ENCODE results near the gene PRICKLE4.

PRICKLE4 gene, protein sequence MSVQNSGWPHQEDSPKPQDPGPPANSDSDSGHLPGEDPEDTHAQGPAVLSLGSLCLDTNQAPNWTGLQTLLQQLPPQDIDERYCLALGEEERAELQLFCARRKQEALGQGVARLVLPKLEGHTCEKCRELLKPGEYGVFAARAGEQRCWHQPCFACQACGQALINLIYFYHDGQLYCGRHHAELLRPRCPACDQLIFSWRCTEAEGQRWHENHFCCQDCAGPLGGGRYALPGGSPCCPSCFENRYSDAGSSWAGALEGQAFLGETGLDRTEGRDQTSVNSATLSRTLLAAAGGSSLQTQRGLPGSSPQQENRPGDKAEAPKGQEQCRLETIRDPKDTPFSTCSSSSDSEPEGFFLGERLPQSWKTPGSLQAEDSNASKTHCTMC

DNA sequence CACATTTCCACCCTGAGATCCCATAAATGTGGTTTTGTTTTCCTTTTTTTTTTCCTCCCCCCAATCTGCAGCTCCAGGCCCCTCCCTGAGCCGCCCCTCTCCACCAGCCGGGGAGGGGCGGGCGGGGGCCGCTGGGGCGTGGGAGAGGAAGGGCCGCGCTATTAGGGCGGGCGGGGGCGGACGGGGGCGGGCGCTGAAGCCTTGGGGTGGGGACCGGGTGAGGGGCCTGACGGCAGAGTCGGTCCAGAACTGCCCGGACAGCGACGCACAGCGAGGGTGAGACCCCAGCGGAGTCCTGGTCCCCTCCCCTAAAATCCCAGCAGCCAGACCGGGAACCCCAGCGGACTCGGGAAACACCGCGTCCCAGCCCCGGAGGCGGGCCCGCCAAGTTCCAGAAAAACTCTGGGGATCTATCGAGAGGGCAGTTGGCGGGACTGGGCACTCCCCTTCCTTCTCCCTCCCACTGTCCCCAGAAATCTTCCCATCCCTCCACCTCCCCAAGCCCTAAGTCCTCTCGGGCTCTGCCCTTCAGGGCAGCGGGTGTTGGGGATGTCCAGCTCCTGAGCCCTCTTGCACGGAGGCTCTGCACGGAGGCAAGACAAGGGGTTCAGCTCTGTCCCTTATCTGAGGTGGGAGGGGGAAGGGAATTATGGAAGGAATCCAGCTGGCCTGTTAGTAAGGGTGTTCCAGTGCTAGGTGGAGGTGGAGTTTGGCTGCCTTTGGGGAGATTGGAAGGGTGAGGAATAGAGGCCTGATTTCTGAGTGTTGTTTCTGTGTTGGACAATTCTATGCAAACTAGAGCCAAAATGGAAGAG is at the start of gene PRICKLE4:
Gene PRICKLE4, plus strand, starts transcription at position 232 of the 815 bp plus-strand sequence. CDS start 2,692 bp downstream, outside the sequence.
- peaks cover 33% of the 10 kb centered on the region for H3K4me1 ChIP-seq (ENCODE audit: insufficient read depth, low read length)
- H3K4me2 ChIP-seq (ENCODE audit: insufficient read depth, low read length), result peak within 1 kb of the TSS; percentile 82
- H4K20me1 ChIP-seq (ENCODE audit: insufficient read depth, low read length), result no peaks in the 10 kb centered on the region
- H2AFZ ChIP-seq (ENCODE audit: low read depth, low read length), result peak within 1 kb of the TSS; percentile 72
- peaks cover 4% of the 10 kb centered on the region for H3K27me3 ChIP-seq (ENCODE audit: insufficient read depth, low read length, poor library complexity)
- no peak for DNase-seq
- peaks cover 9% of the 10 kb centered on the region for H3K79me2 ChIP-seq (ENCODE audit: insufficient read depth, low read length)
- peaks cover 5% of the 10 kb centered on the region for H3K36me3 ChIP-seq (ENCODE audit: insufficient read depth, low read length)
- H3K27ac ChIP-seq (ENCODE audit: low read length), result peak within 1 kb of the TSS; percentile 38
- TF ChIP-seq EZH2 (IDR thresholded peaks at IDR 0.05; ENCODE audit: borderline replicate concordance, low read depth, low read length, severe bottlenecking), result no peak
- TF ChIP-seq, protein P1, sequence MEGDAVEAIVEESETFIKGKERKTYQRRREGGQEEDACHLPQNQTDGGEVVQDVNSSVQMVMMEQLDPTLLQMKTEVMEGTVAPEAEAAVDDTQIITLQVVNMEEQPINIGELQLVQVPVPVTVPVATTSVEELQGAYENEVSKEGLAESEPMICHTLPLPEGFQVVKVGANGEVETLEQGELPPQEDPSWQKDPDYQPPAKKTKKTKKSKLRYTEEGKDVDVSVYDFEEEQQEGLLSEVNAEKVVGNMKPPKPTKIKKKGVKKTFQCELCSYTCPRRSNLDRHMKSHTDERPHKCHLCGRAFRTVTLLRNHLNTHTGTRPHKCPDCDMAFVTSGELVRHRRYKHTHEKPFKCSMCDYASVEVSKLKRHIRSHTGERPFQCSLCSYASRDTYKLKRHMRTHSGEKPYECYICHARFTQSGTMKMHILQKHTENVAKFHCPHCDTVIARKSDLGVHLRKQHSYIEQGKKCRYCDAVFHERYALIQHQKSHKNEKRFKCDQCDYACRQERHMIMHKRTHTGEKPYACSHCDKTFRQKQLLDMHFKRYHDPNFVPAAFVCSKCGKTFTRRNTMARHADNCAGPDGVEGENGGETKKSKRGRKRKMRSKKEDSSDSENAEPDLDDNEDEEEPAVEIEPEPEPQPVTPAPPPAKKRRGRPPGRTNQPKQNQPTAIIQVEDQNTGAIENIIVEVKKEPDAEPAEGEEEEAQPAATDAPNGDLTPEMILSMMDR (IDR thresholded peaks at IDR 0.05; ENCODE audit: borderline replicate concordance, extremely low read depth, low read length, poor library complexity, severe bottlenecking), result no peak
- H3K4me3 ChIP-seq (ENCODE audit: low read depth in 1 of 2, low read length in 2 of 2), result peak within 1 kb of the TSS; percentile 35 to 81; a peak in 3 of 4 replicates
- H3K9me3 ChIP-seq (ENCODE audit: insufficient read depth, low read length, severe bottlenecking), result no peaks in the 10 kb centered on the region
- peak within 1 kb of the TSS; percentile 69 for H3K9ac ChIP-seq (ENCODE audit: low read depth, low read length)
- peak; percentile 12; the same call in 2 of the 3 replicates for ATAC-seq (ENCODE audit: insufficient read depth, low read depth)

DNA sequence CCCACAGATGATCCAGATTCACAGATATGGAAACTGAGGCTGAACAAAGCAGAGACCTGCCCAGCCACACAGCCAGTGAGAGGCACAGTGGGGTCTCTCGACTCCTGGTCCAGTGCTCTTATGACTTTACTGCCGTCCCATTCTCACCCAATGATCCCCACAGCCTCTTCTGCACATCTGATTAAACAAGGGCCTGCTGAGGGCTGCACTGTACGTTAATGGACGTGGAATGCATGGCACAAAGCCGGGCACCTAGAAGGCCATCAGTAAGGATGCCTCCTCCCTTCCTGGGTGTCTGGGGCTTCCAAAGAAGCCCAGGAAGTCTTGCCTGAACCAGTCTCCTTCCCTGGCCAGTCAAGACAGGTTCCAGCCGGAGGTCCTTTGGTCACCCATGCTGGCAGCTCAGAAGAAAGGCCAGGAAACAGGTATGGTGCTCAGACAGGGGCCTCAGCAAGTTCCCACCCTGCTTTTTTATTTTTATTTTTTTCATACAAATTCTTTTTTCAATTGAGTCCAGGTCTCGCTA is 49.0 kb upstream of the PRICKLE4 start:
- no peak for TF ChIP-seq EZH2 (IDR thresholded peaks at IDR 0.05; ENCODE audit: borderline replicate concordance, low read depth, low read length, severe bottlenecking)
- TF ChIP-seq, protein P1 (IDR thresholded peaks at IDR 0.05; ENCODE audit: borderline replicate concordance, extremely low read depth, low read length, poor library complexity, severe bottlenecking), result no peak
- Histone ChIP-seq H4K20me1 (ENCODE audit: insufficient read depth, low read length) (peaks cover 16% of the 10 kb centered on the region), H3K4me2 (ENCODE audit: insufficient read depth, low read length) (no peak overlapping the region), H3K4me1 (ENCODE audit: insufficient read depth, low read length) (peaks cover 31% of the 10 kb centered on the region), H3K27me3 (ENCODE audit: insufficient read depth, low read length, poor library complexity) (no peaks in the 10 kb centered on the region), H3K9ac (ENCODE audit: low read depth, low read length) (no peak overlapping the region), H3K79me2 (ENCODE audit: insufficient read depth, low read length) (no peaks in the 10 kb centered on the region), H2AFZ (ENCODE audit: low read depth, low read length) (no peak overlapping the region), H3K9me3 (ENCODE audit: insufficient read depth, low read length, severe bottlenecking) (no peaks in the 10 kb centered on the region), H3K27ac (ENCODE audit: low read length) (no peak overlapping the region), H3K4me3 (ENCODE audit: low read depth in 1 of 2, low read length in 2 of 2) (no peak overlapping the region), H3K36me3 (ENCODE audit: insufficient read depth, low read length) (no peaks in the 10 kb centered on the region; the same call in 1 of the 2 replicates)
- DNase-seq (no peak), ATAC-seq (ENCODE audit: insufficient read depth, low read depth) (no peak)

DNA sequence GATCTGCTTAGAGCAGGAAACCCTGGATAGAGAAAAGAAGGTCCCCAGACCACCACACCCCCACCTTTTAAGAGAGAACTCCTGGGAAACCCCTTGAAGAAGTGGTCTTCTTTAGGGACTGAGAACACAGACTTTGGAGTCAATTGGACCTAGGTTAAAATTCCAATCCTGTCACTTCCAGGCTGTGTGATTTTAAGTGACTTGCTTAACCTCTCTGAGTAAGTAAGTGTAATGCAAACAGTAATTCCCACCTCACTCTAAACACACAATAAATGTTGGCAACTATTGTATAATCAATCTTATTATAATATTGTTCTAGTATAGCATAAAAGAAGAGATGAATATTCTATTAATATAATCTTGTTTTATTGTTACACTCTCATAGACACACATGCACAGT is 48.4 kb upstream of the PRICKLE4 start:
- no peaks in the 10 kb centered on the region for H3K9me3 ChIP-seq (ENCODE audit: insufficient read depth, low read length, severe bottlenecking)
- no peak overlapping the region for H3K27ac ChIP-seq (ENCODE audit: low read length)
- H3K9ac ChIP-seq (ENCODE audit: low read depth, low read length), result no peak overlapping the region
- H3K4me2 ChIP-seq (ENCODE audit: insufficient read depth, low read length), result no peak overlapping the region
- H3K4me3 ChIP-seq (ENCODE audit: low read depth in 1 of 2, low read length in 2 of 2), result no peak overlapping the region
- H3K36me3 ChIP-seq (ENCODE audit: insufficient read depth, low read length), result no peaks in the 10 kb centered on the region; the same call in 1 of the 2 replicates
- ATAC-seq (ENCODE audit: insufficient read depth, low read depth) (no peak), DNase-seq (no peak)
- TF ChIP-seq, protein P1 (IDR thresholded peaks at IDR 0.05; ENCODE audit: borderline replicate concordance, extremely low read depth, low read length, poor library complexity, severe bottlenecking), result no peak
- TF ChIP-seq EZH2 (IDR thresholded peaks at IDR 0.05; ENCODE audit: borderline replicate concordance, low read depth, low read length, severe bottlenecking), result no peak
- no peak overlapping the region for H2AFZ ChIP-seq (ENCODE audit: low read depth, low read length)
- H3K79me2 ChIP-seq (ENCODE audit: insufficient read depth, low read length), result no peaks in the 10 kb centered on the region
- peaks cover 31% of the 10 kb centered on the region for H3K4me1 ChIP-seq (ENCODE audit: insufficient read depth, low read length)
- H4K20me1 ChIP-seq (ENCODE audit: insufficient read depth, low read length), result peaks cover 16% of the 10 kb centered on the region
- H3K27me3 ChIP-seq (ENCODE audit: insufficient read depth, low read length, poor library complexity), result no peaks in the 10 kb centered on the region

Data from DND-41 (cell line).